ENCODE measurements around the gene NDUFB1.

Gene NDUFB1

GRCh38 chr14:92121670-92122350, at the start of gene NDUFB1, which contains the start of gene CPSF2:
Gene NDUFB1 (minus strand): TSS chr14:92121706. CDS start chr14:92117637, 4,069 bp downstream.
Gene CPSF2 (plus strand): TSS chr14:92121969. CDS start chr14:92130985, 9,016 bp downstream.
- DNase-seq = peak; percentile 79 to 88

GRCh38 chr14:92164958-92165357, 43.5 kb upstream of the NDUFB1 start:
- DNase-seq = no peak

- DNase-seq = no peak
These were observed 40.0 kb upstream of the NDUFB1 start for GRCh38 chr14:92161521-92161920.

GRCh38 chr14:92160619-92161018, 39.1 kb upstream of the NDUFB1 start:
- peak in 1 of 2 donors; percentile 17 for DNase-seq

- DNase-seq = no peak
These were observed 32.9 kb upstream of the NDUFB1 start for GRCh38 chr14:92154283-92154942.

GRCh38 chr14:92153581-92153980, 32.1 kb upstream of the NDUFB1 start:
- no peak for DNase-seq

- DNase-seq = no peak
These were observed 23.2 kb upstream of the NDUFB1 start for GRCh38 chr14:92144708-92145107.

GRCh38 chr14:92143962-92144361, 22.5 kb upstream of the NDUFB1 start:
- no peak for DNase-seq

- DNase-seq = no peak
These were observed 21.8 kb upstream of the NDUFB1 start for GRCh38 chr14:92143309-92143708.

- peak in 1 of 2 donors; percentile 38 for DNase-seq
These were observed 13.8 kb upstream of the NDUFB1 start for GRCh38 chr14:92135269-92135668.

GRCh38 chr14:92134456-92134855, 12.9 kb upstream of the NDUFB1 start:
- no peak for DNase-seq

GRCh38 chr14:92122761-92123160, 1.3 kb upstream of the NDUFB1 start:
- no peak for DNase-seq

GRCh38 chr14:92122351-92122677, 808 bp upstream of the NDUFB1 start:
- peak in 1 of 2 donors; percentile 33 for DNase-seq

- no peak for DNase-seq
These were observed 268 bp downstream of the NDUFB1 start for GRCh38 chr14:92121207-92121669.

- DNase-seq = no peak
These were observed 12.0 kb downstream of the NDUFB1 start for GRCh38 chr14:92109490-92109889.

GRCh38 chr14:92108345-92109254, 12.9 kb downstream of the NDUFB1 start:
- DNase-seq = peak in 1 of 2 donors; percentile 31

GRCh38 chr14:92106143-92106926, 15.2 kb downstream of the NDUFB1 start, which contains the start of gene ATXN3:
Gene ATXN3 (minus strand): TSS chr14:92106582. CDS start chr14:92106552, 30 bp downstream.
- peak; percentile 97 for DNase-seq

- peak in 1 of 2 donors; percentile 24 for DNase-seq
These were observed 15.7 kb downstream of the NDUFB1 start for GRCh38 chr14:92105893-92106142.

GRCh38 chr14:92105073-92105892, 16.2 kb downstream of the NDUFB1 start:
- no peak for DNase-seq

- DNase-seq = no peak
These were observed 18.0 kb downstream of the NDUFB1 start for GRCh38 chr14:92103363-92103989.

GRCh38 chr14:92099802-92100201, 21.7 kb downstream of the NDUFB1 start:
- no peak for DNase-seq

All from CD4-positive, alpha-beta T cell treated with Interleukin-4 for 1 hour (primary cell).